HCT116 (cell line): ENCODE data around the gene CDHR1. TPM values are rescaled to one million over a fixed set of nuclear protein-coding genes. Genes with fewer than 3 reads are reported as not detected.

Source experiments
- ATAC-seq: fragments of 200-7000 bp; cut with Tn5 transposase; 2 replicates; pipeline ENCODE4 v1.9.1; 2020; ENCODE audit warnings: mild to moderate bottlenecking, moderate library complexity
- BruUV-seq: library from RNA; stranded (reverse); fragments of 400-500 nt; replicated peaks from 2 replicates; lab custom pipeline; 2021; lab: Mats Ljungman, UMichigan
- CTCF ChIA-PET: fragments of 300-600 bp; sonication (Branson Sonifier 250); formaldehyde crosslinking; loops from one replicate; lab custom pipeline; 2021; ENCODE audit warnings: antibody characterized with exemption; lab: Charles Lee
- POLR2A ChIA-PET: fragments of 300-600, 350-600 bp; sonication (Branson Sonifier 250); formaldehyde crosslinking; loops from one replicate; lab custom pipeline; 2021; ENCODE audit warnings: antibody characterized with exemption; lab: Charles Lee
- RAD21 ChIA-PET, 2 experiments: fragments of 300-600 bp; sonication (Branson Sonifier 250); formaldehyde crosslinking; loops; one replicate each; lab custom pipeline; 2023; ENCODE audit warnings: low total read pairs in 2 of 2; ENCODE audit not compliant: uncharacterized antibody in 2 of 2, unreplicated experiment in 2 of 2, low non-redundant PET in 1 of 2; lab: Charles Lee
- DNase-seq: peaks from one replicate; pipeline ENCODE4 v3.0.0-alpha.2; 2010; ENCODE audit warnings: low read depth, low spot score
- H2AFZ ChIP-seq: fragments of 200-600 bp; shearing (Covaris generic), sonication (generic); 2 replicates; pipeline ENCODE4 v1.6.1; 2017; ENCODE audit warnings: low read depth, mixed run types, mixed read lengths, antibody characterized with exemption, low read length; ENCODE audit not compliant: poor library complexity, severe bottlenecking
- H3K27ac ChIP-seq: 2 replicates; pipeline ENCODE4 v1.5.1; 2012; ENCODE audit warnings: low read depth, low read length
- H3K27me3 ChIP-seq: fragments of 200-600 bp; sonication (generic); 2 replicates; pipeline ENCODE4 v1.6.1; 2016; ENCODE audit warnings: mixed run types, low read length, mixed read lengths; ENCODE audit not compliant: insufficient read depth
- H3K36me3 ChIP-seq, 2 experiments: fragments of 200-500 bp in 1 of 2; fragments of 200-600 bp in 1 of 2; sonication (Bioruptor generic) in 1 of 2; sonication (generic) in 1 of 2; 2 replicates each; pipeline versions ENCODE4 v1.5.1 to v1.6.1; 2014 to 2016; ENCODE audit warnings: low read length in 2 of 2, inconsistent platforms in 1 of 2, mixed read lengths in 1 of 2, mixed run types in 1 of 2; ENCODE audit not compliant: insufficient read depth in 2 of 2, control insufficient read depth in 1 of 2
- H3K4me1 ChIP-seq, 2 experiments: fragments of 200-600 bp in 1 of 2; sonication (generic) in 1 of 2; 2 replicates each; pipeline versions ENCODE4 v1.5.1 to v1.6.1; 2012 to 2017; ENCODE audit warnings: low read length in 2 of 2, inconsistent platforms in 1 of 2, mild to moderate bottlenecking in 1 of 2, mixed read lengths in 1 of 2, mixed run types in 1 of 2, moderate library complexity in 1 of 2; ENCODE audit not compliant: insufficient read depth in 2 of 2, control insufficient read depth in 1 of 2
- H3K4me2 ChIP-seq: fragments of 200-600 bp; sonication (generic); 2 replicates; pipeline ENCODE4 v1.6.1; 2017; ENCODE audit warnings: mixed run types, low read length, mixed read lengths
- H3K4me3 ChIP-seq, 2 experiments: fragments of 200-600 bp in 1 of 2; sonication (generic) in 1 of 2; replicated peaks in 1 of 2; 2 replicates each; pipeline ENCODE4 v1.5.1; 2011 to 2016; ENCODE audit warnings: low read length in 2 of 2, control low read depth in 1 of 2, low read depth in 1 of 2, mild to moderate bottlenecking in 1 of 2, mixed read lengths in 1 of 2, mixed run types in 1 of 2
- H3K79me2 ChIP-seq: fragments of 200-600 bp; sonication (generic); 2 replicates; pipeline ENCODE4 v1.6.1; 2017; ENCODE audit warnings: mild to moderate bottlenecking, mixed run types, low read length, moderate library complexity, mixed read lengths; ENCODE audit not compliant: insufficient read depth
- H3K9ac ChIP-seq: fragments of 200-600 bp; sonication (generic); 2 replicates; pipeline ENCODE4 v1.6.1; 2016; ENCODE audit warnings: low read length, mixed read lengths
- H3K9me2 ChIP-seq: fragments of 200-600 bp; sonication (generic), shearing (Covaris generic); 2 replicates; pipeline ENCODE4 v1.6.1; 2017; ENCODE audit warnings: mixed run types, mild to moderate bottlenecking, moderate library complexity; ENCODE audit not compliant: insufficient read depth
- H3K9me3 ChIP-seq, 2 experiments: fragments of 200-500 bp in 1 of 2; fragments of 200-600 bp in 1 of 2; sonication (Bioruptor generic) in 1 of 2; sonication (generic) in 1 of 2; 2 replicates each; pipeline ENCODE4 v1.6.1; 2014 to 2017; ENCODE audit warnings: low read length in 2 of 2, mixed read lengths in 2 of 2, inconsistent platforms in 1 of 2, low read depth in 1 of 2, mild to moderate bottlenecking in 1 of 2, mixed run types in 1 of 2, moderate library complexity in 1 of 2; ENCODE audit not compliant: control insufficient read depth in 1 of 2, insufficient read depth in 1 of 2
- H4K20me1 ChIP-seq: fragments of 200-600 bp; sonication (generic), shearing (Covaris generic); 2 replicates; pipeline ENCODE4 v1.6.1; 2017; ENCODE audit warnings: mixed run types, mild to moderate bottlenecking, moderate library complexity; ENCODE audit not compliant: insufficient read depth
- EGR1 ChIP-seq: IDR thresholded peaks from 2 replicates; pipeline ENCODE4 v1.6.1; 2012; ENCODE audit warnings: low read depth
- RAD21 ChIP-seq: IDR thresholded peaks from 2 replicates; pipeline ENCODE4 v1.6.1; 2012; ENCODE audit warnings: low read depth, mild to moderate bottlenecking
- SRF ChIP-seq: IDR thresholded peaks from 2 replicates; pipeline ENCODE4 v1.6.1; 2012; ENCODE audit warnings: low read depth
- TCF7L2 ChIP-seq: IDR thresholded peaks from 2 replicates; pipeline ENCODE4 v1.7.0; 2011; ENCODE audit warnings: borderline replicate concordance, inconsistent platforms; ENCODE audit not compliant: insufficient read depth, insufficient read length; ENCODE audit errors: extremely low read depth
- YY1 ChIP-seq: IDR thresholded peaks from 2 replicates; pipeline ENCODE4 v1.6.1; 2011; ENCODE audit warnings: low read length, low read depth, moderate library complexity, mild to moderate bottlenecking; ENCODE audit not compliant: insufficient replicate concordance; ENCODE audit errors: extremely low read depth
- ZNF274 ChIP-seq: fragments of 200-500 bp; sonication (Bioruptor generic); IDR thresholded peaks from 2 replicates; pipeline ENCODE4 v1.6.1; 2014; ENCODE audit warnings: mild to moderate bottlenecking, low read depth, low read length, inconsistent platforms
- intact Hi-C: fragments of 100-400 bp; cut with micrococcal nuclease; formaldehyde crosslinking; loops from 2 replicates; pipeline ENCODE4 v1.10.0; 2022
- total RNA-seq: library from RNA; stranded (reverse); gene quantifications from one replicate; pipeline ENCODE4 v1.2.1, GENCODE V29; 2021; ENCODE audit not compliant: unreplicated experiment
- TF ChIP-seq, protein P1 (sequence below), 3 experiments: fragments of 200-600 bp in 1 of 3; sonication (generic) in 1 of 3; IDR thresholded peaks in 2 of 3; conservative IDR thresholded peaks in 1 of 3; 2 replicates each; pipeline ENCODE4 v1.5.1; 2012 to 2017; ENCODE audit warnings: low read depth in 2 of 3, low read length in 2 of 3, antibody characterized with exemption in 1 of 3, borderline replicate concordance in 1 of 3, control low read depth in 1 of 3, mild to moderate bottlenecking in 1 of 3, mixed read lengths in 1 of 3, mixed run types in 1 of 3, moderate library complexity in 1 of 3; ENCODE audit not compliant: insufficient read depth in 1 of 3

Gene CDHR1
- total RNA-seq, 1 experiment from 2014 or later = not detected

GRCh38 chr10:84214612-84215235, 20.4 kb downstream of the CDHR1 start:
- peak; percentile 88 for ATAC-seq
- no peaks in the 10 kb centered on the region for H3K36me3 ChIP-seq
- ChIA-PET RAD21 (interaction anchor here in 1 of 2 experiments (0.6 to 0.9 kb wide), 2 partner anchors 89 to 322 kb away, joined by 3 to 7 read pairs; no protein-coding TSS in a partner anchor), CTCF (interaction anchor here (0.6 to 1.2 kb wide), 5 partner anchors 10 to 323 kb away, joined by 3 to 5 read pairs (median 3); no protein-coding TSS in a partner anchor), POLR2A (no interaction called here)
- no peak overlapping the region for H3K27ac ChIP-seq
- H3K4me3 ChIP-seq = no peak overlapping the region
- 0 out of 4 replicates have a peak, but pooled peaks cover 0 to 4% of the 10 kb centered on the region in 2 experiments for H3K9me3 ChIP-seq
- H3K9ac ChIP-seq = no peak overlapping the region
- no peaks in the 10 kb centered on the region for H3K79me2 ChIP-seq
- no peaks in the 10 kb centered on the region for H3K9me2 ChIP-seq
- H2AFZ ChIP-seq = no peak overlapping the region
- no peak for TF ChIP-seq SRF
- TF ChIP-seq, protein P1, sequence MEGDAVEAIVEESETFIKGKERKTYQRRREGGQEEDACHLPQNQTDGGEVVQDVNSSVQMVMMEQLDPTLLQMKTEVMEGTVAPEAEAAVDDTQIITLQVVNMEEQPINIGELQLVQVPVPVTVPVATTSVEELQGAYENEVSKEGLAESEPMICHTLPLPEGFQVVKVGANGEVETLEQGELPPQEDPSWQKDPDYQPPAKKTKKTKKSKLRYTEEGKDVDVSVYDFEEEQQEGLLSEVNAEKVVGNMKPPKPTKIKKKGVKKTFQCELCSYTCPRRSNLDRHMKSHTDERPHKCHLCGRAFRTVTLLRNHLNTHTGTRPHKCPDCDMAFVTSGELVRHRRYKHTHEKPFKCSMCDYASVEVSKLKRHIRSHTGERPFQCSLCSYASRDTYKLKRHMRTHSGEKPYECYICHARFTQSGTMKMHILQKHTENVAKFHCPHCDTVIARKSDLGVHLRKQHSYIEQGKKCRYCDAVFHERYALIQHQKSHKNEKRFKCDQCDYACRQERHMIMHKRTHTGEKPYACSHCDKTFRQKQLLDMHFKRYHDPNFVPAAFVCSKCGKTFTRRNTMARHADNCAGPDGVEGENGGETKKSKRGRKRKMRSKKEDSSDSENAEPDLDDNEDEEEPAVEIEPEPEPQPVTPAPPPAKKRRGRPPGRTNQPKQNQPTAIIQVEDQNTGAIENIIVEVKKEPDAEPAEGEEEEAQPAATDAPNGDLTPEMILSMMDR (IDR thresholded peaks at IDR 0.05 in 2 of 3, conservative IDR thresholded peaks at IDR 0.05 in 1 of 3; ENCODE audit: borderline replicate concordance in 1 of 3, insufficient read depth in 1 of 3, low read depth in 2 of 3, low read length in 2 of 3) = peak; percentile 19 to 73 (median 71); a peak in 5 of 6 replicates
- peak; percentile 31 for TF ChIP-seq RAD21
- H3K4me1 ChIP-seq = no peaks in the 10 kb centered on the region
- H3K27me3 ChIP-seq = no peaks in the 10 kb centered on the region
- intact Hi-C loops = no loop called here
- BruUV-seq = no TSS peak
- DNase-seq = peak; percentile 10
- H3K4me2 ChIP-seq = no peak overlapping the region
- H4K20me1 ChIP-seq = no peaks in the 10 kb centered on the region

DNA sequence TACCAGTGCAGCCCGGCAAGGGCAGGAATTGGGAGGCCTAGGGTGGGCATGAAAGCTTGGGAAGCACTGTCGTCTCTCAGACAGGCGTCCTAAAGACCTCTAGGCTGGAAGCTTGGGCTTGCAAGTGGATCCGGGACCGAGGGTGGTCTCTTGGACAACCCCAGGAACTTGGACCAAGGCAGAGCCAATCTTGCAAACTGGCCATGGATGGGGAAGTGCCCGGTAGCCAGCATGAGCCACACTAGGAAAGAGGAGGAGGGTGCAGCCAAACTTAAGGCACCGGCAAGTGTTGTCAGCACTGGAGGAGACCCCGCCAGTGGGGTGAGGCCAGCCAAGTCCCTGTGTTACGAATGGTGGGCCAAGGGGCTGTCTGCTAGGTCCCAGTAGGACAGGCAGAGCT, 22.5 kb downstream of the CDHR1 start:
- POLR2A ChIA-PET = no interaction called here
- Histone ChIP-seq H4K20me1 (no peaks in the 10 kb centered on the region), H3K9ac (no peak overlapping the region), H2AFZ (no peak overlapping the region), H3K9me3 (0 out of 4 replicates have a peak, but pooled peaks cover 0 to 4% of the 10 kb centered on the region in 2 experiments), H3K4me3 (no peak overlapping the region), H3K27me3 (peaks cover 5% of the 10 kb centered on the region; the same call in 1 of the 2 replicates), H3K27ac (no peak overlapping the region), H3K4me2 (no peak overlapping the region), H3K36me3 (no peaks in the 10 kb centered on the region), H3K4me1 (no peaks in the 10 kb centered on the region), H3K9me2 (no peaks in the 10 kb centered on the region), H3K79me2 (no peaks in the 10 kb centered on the region)
- DNase-seq = no peak
- ATAC-seq = no peak
- BruUV-seq = no TSS peak
- RAD21 ChIA-PET = no interaction called here
- intact Hi-C loops = no loop called here
- no peak for TF ChIP-seq TCF7L2
- no peak for TF ChIP-seq ZNF274
- TF ChIP-seq YY1 = no peak
- TF ChIP-seq EGR1 = no peak
- CTCF ChIA-PET = no interaction called here
